Measurements from ENCODE around the gene MPND.

GRCh38 chr19:4376991-4377781, 33.8 kb downstream of the MPND start:
- TF ChIP-seq CTCF (IDR thresholded peaks at IDR 0.05): no peak
- TF ChIP-seq POLR2A (IDR thresholded peaks at IDR 0.05): no peak
